ENCODE measurements around the gene FAM120B. TPM values are rescaled to one million over a fixed set of nuclear protein-coding genes. Genes with fewer than 3 reads are reported as not detected.
A peak's percentile ranks its signal among the peaks of the same experiment; 100 is the strongest.

Gene FAM120B
- total RNA-seq, 1 experiment from 2014 or later, result 23.4 TPM

- no peak overlapping the region for H3K27ac Mint-ChIP-seq (ENCODE audit: low read depth, unreplicated experiment)
- H3K27me3 Mint-ChIP-seq (ENCODE audit: insufficient read depth, unreplicated experiment), result peaks cover 56% of the 10 kb centered on the region
- CTCF ChIA-PET, result interaction anchor here (1.3 kb wide), 1 partner anchor 457 kb away, joined by 4 read pairs; no protein-coding TSS in a partner anchor
These were observed 17.7 kb upstream of the FAM120B start for GRCh38 chr6:170288852-170289179.

GRCh38 chr6:170289180-170289931 is 17.2 kb upstream of the FAM120B start:
- peaks cover 5% of the 10 kb centered on the region for H3K36me3 Mint-ChIP-seq (ENCODE audit: insufficient read depth, unreplicated experiment)
- no peak overlapping the region for H3K27ac Mint-ChIP-seq (ENCODE audit: low read depth, unreplicated experiment)
- intact Hi-C loops (cut with micrococcal nuclease), result no loop called here
- no peaks in the 10 kb centered on the region for H3K9me3 Mint-ChIP-seq (ENCODE audit: unreplicated experiment)
- peak overlapping the region; percentile 85 for H3K4me3 Mint-ChIP-seq (ENCODE audit: unreplicated experiment)
- TF ChIP-seq CTCF (IDR thresholded peaks at IDR 0.05; ENCODE audit: unreplicated experiment), result no peak
- H3K27me3 Mint-ChIP-seq (ENCODE audit: insufficient read depth, unreplicated experiment), result peaks cover 61% of the 10 kb centered on the region
- no TSS peak for BruUV-seq (replicated peaks)
- H3K4me1 Mint-ChIP-seq (ENCODE audit: insufficient read depth, unreplicated experiment), result peaks cover 14% of the 10 kb centered on the region
- ChIA-PET POLR2A (interaction anchor here (1.0 to 1.1 kb wide), 2 partner anchors 19 to 38 kb away, joined by 4 read pairs; no protein-coding TSS in a partner anchor), CTCF (interaction anchor here (0.6 to 6.5 kb wide), 2 partner anchors 442 to 457 kb away, joined by 3 to 65 read pairs; no protein-coding TSS in a partner anchor)
- no peak for DNase-seq (ENCODE audit: unreplicated experiment)

More at GRCh38 chr6:170288852-170289179, 17.7 kb upstream of the FAM120B start:
- Mint-ChIP-seq H3K4me1 (ENCODE audit: insufficient read depth, unreplicated experiment) (peaks cover 14% of the 10 kb centered on the region), H3K4me3 (ENCODE audit: unreplicated experiment) (peak overlapping the region; percentile 85), H3K36me3 (ENCODE audit: insufficient read depth, unreplicated experiment) (peaks cover 5% of the 10 kb centered on the region), H3K9me3 (ENCODE audit: unreplicated experiment) (no peaks in the 10 kb centered on the region)
- intact Hi-C loops (cut with micrococcal nuclease), result no loop called here
- BruUV-seq (replicated peaks), result no TSS peak
- DNase-seq (ENCODE audit: unreplicated experiment), result no peak
- no peak for TF ChIP-seq CTCF (IDR thresholded peaks at IDR 0.05; ENCODE audit: unreplicated experiment)
- POLR2A ChIA-PET, result no interaction called here

- ChIA-PET POLR2A (interaction anchor here (0.7 to 1.3 kb wide), 4 partner anchors 15 to 325 kb away, joined by 3 to 4 read pairs (median 4); no protein-coding TSS in a partner anchor), CTCF (interaction anchor here (0.6 to 6.5 kb wide), 4 partner anchors 177 to 457 kb away, joined by 3 to 65 read pairs (median 3); no protein-coding TSS in a partner anchor)
- BruUV-seq (replicated peaks), result no TSS peak
- H3K4me1 Mint-ChIP-seq (ENCODE audit: insufficient read depth, unreplicated experiment), result peaks cover 14% of the 10 kb centered on the region
- peaks cover 5% of the 10 kb centered on the region for H3K36me3 Mint-ChIP-seq (ENCODE audit: insufficient read depth, unreplicated experiment)
- H3K9me3 Mint-ChIP-seq (ENCODE audit: unreplicated experiment), result no peaks in the 10 kb centered on the region
- TF ChIP-seq CTCF (IDR thresholded peaks at IDR 0.05; ENCODE audit: unreplicated experiment), result no peak
- peak overlapping the region; percentile 85 for H3K4me3 Mint-ChIP-seq (ENCODE audit: unreplicated experiment)
- peak overlapping the region; percentile 23 for H3K27ac Mint-ChIP-seq (ENCODE audit: low read depth, unreplicated experiment)
- intact Hi-C loops (cut with micrococcal nuclease), result loop anchor here (10.0 kb wide), 2 partner anchors 115 to 1395 kb away; no protein-coding TSS in a partner anchor
- peaks cover 67% of the 10 kb centered on the region for H3K27me3 Mint-ChIP-seq (ENCODE audit: insufficient read depth, unreplicated experiment)
- no peak for DNase-seq (ENCODE audit: unreplicated experiment)
These were observed 16.6 kb upstream of the FAM120B start for GRCh38 chr6:170289951-170290295.

- peaks cover 14% of the 10 kb centered on the region for H3K4me1 Mint-ChIP-seq (ENCODE audit: insufficient read depth, unreplicated experiment)
- H3K9me3 Mint-ChIP-seq (ENCODE audit: unreplicated experiment), result no peaks in the 10 kb centered on the region
- ChIA-PET CTCF (interaction anchor here (0.6 to 6.5 kb wide), 4 partner anchors 178 to 458 kb away, joined by 3 to 65 read pairs (median 3); no protein-coding TSS in a partner anchor), POLR2A (interaction anchor here (0.7 to 1.3 kb wide), 4 partner anchors 14 to 326 kb away, joined by 3 to 4 read pairs (median 4); no protein-coding TSS in a partner anchor)
- H3K27me3 Mint-ChIP-seq (ENCODE audit: insufficient read depth, unreplicated experiment), result peaks cover 72% of the 10 kb centered on the region
- no TSS peak for BruUV-seq (replicated peaks)
- peak within 1 kb of the TSS; percentile 23 for H3K27ac Mint-ChIP-seq (ENCODE audit: low read depth, unreplicated experiment)
- H3K36me3 Mint-ChIP-seq (ENCODE audit: insufficient read depth, unreplicated experiment), result peaks cover 5% of the 10 kb centered on the region
- intact Hi-C loops (cut with micrococcal nuclease), result loop anchor here (10.0 kb wide), 2 partner anchors 116 to 1396 kb away; no protein-coding TSS in a partner anchor
- no peak for TF ChIP-seq CTCF (IDR thresholded peaks at IDR 0.05; ENCODE audit: unreplicated experiment)
- peak within 1 kb of the TSS; percentile 85 for H3K4me3 Mint-ChIP-seq (ENCODE audit: unreplicated experiment)
- DNase-seq (ENCODE audit: unreplicated experiment), result peak; percentile 16
These were observed 16.0 kb upstream of the FAM120B start, which contains the start of gene DLL1 for GRCh38 chr6:170290296-170291128. DLL1 (minus strand) TSS chr6:170291078; CDS start chr6:170290139, 939 bp downstream.
